Measurements from ENCODE around the gene RPTOR.
"Not testable (repeated sequence)": the region's sequence is repeated elsewhere in the genome, so short reads cannot be mapped to it uniquely, and the experiment has no call there.

The RPTOR gene

GRCh38 chr17:80698297-80698696 is 153.7 kb downstream of the RPTOR start:
- no peak for FAIRE-seq

- not testable (repeated sequence) for FAIRE-seq
Measured at GRCh38 chr17:80699205-80699604, 154.6 kb downstream of the RPTOR start.

GRCh38 chr17:80701730-80702129 is 157.1 kb downstream of the RPTOR start:
- FAIRE-seq = no peak

GRCh38 chr17:80702315-80703141 is 157.9 kb downstream of the RPTOR start:
- no peak for FAIRE-seq

- no peak for FAIRE-seq
Measured at GRCh38 chr17:80703142-80703478, 158.5 kb downstream of the RPTOR start.

- FAIRE-seq = no peak
Measured at GRCh38 chr17:80704381-80704819, 159.8 kb downstream of the RPTOR start.

- FAIRE-seq = no peak
Measured at GRCh38 chr17:80704894-80705293, 160.3 kb downstream of the RPTOR start.

- no peak for FAIRE-seq
Measured at GRCh38 chr17:80705988-80706387, 161.3 kb downstream of the RPTOR start.

- FAIRE-seq = no peak
Measured at GRCh38 chr17:80706463-80706867, 161.8 kb downstream of the RPTOR start.

GRCh38 chr17:80708480-80708879 is 163.8 kb downstream of the RPTOR start:
- FAIRE-seq = no peak

GRCh38 chr17:80709090-80709695 is 164.6 kb downstream of the RPTOR start:
- FAIRE-seq = no peak

GRCh38 chr17:80710714-80711302 is 166.2 kb downstream of the RPTOR start:
- no peak for FAIRE-seq

GRCh38 chr17:80712089-80712488 is 167.5 kb downstream of the RPTOR start:
- no peak for FAIRE-seq

- no peak for FAIRE-seq
Measured at GRCh38 chr17:80712606-80713005, 168.0 kb downstream of the RPTOR start.

GRCh38 chr17:80716986-80717719 is 172.5 kb downstream of the RPTOR start:
- no peak for FAIRE-seq

- FAIRE-seq = no peak
Measured at GRCh38 chr17:80717720-80718083, 173.1 kb downstream of the RPTOR start.

- FAIRE-seq = no peak
Measured at GRCh38 chr17:80718428-80718827, 173.8 kb downstream of the RPTOR start.

- FAIRE-seq = no peak
Measured at GRCh38 chr17:80719449-80719848, 174.8 kb downstream of the RPTOR start.

GRCh38 chr17:80720610-80721577 is 176.3 kb downstream of the RPTOR start:
- no peak for FAIRE-seq

- FAIRE-seq = no peak
Measured at GRCh38 chr17:80722661-80723060, 178.0 kb downstream of the RPTOR start.

- no peak for FAIRE-seq
Measured at GRCh38 chr17:80724775-80725266, 180.2 kb downstream of the RPTOR start.

- no peak for FAIRE-seq
Measured at GRCh38 chr17:80725517-80725916, 180.9 kb downstream of the RPTOR start.

Measured in endometrium (tissue), 2 donors.